Chondrocyte (in vitro differentiated cells): ENCODE results near the gene SLC34A2. TPM values are rescaled to one million over a fixed set of nuclear protein-coding genes. Genes with fewer than 3 reads are reported as not detected.

ENCODE experiments used
- DNase-seq: peaks from one replicate; pipeline ENCODE4 v3.0.0; 2021; ENCODE audit warnings: mixed read lengths, low spot score
- H3K27ac Mint-ChIP-seq: one replicate; pipeline ENCODE4 v1.8.0; 2021; ENCODE audit warnings: mild to moderate bottlenecking, moderate library complexity, mixed read lengths; ENCODE audit not compliant: unreplicated experiment
- H3K27me3 Mint-ChIP-seq: 2 replicates; pipeline ENCODE4 v1.8.0; 2021; ENCODE audit warnings: low read depth, mixed read lengths
- H3K36me3 Mint-ChIP-seq: 2 replicates; pipeline ENCODE4 v1.8.0; 2021; ENCODE audit warnings: low read depth, mixed read lengths
- H3K4me1 Mint-ChIP-seq: 2 replicates; pipeline ENCODE4 v1.8.0; 2021; ENCODE audit warnings: low read depth, mild to moderate bottlenecking, mixed read lengths
- H3K4me3 Mint-ChIP-seq: one replicate; pipeline ENCODE4 v1.8.0; 2021; ENCODE audit warnings: mild to moderate bottlenecking, moderate library complexity, mixed read lengths; ENCODE audit not compliant: unreplicated experiment
- H3K9me3 Mint-ChIP-seq: 2 replicates; pipeline ENCODE4 v1.8.0; 2021; ENCODE audit warnings: low read depth, mixed read lengths
- total RNA-seq: library from RNA; stranded (reverse); gene quantifications from 3 replicates; pipeline ENCODE4 v1.2.1, GENCODE V29; 2021
- TF ChIP-seq, protein P1 (sequence below): fragments of 200-600 bp; sonication (generic); IDR thresholded peaks from 2 replicates; pipeline ENCODE4 v1.5.0; 2021; ENCODE audit warnings: antibody characterized with exemption, mild to moderate bottlenecking, moderate library complexity

Gene SLC34A2
- total RNA-seq, 1 donor from 2014 or later = not detected

DNA sequence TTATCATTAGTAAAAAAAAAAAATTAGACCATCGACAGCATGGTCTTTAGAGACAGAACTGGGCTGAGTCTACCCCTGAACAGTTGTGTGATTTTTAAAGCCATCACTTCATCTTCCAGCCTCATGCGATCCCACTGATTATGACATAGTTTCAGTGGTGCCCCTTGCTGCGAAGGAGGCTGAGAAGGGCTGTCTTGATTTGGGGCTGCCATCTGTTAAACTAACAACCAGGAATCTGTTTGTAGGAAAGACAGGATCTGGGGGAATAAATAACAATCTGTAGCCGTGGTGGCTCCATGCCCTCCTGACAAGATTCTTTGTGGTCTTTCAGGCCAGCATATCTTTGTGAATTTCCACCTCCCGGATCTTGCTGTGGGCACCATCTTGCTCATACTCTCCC is 17.1 kb downstream of the SLC34A2 start:
- Mint-ChIP-seq H3K27ac (no peak overlapping the region), H3K36me3 (no peaks in the 10 kb centered on the region), H3K9me3 (no peaks in the 10 kb centered on the region), H3K4me1 (no peaks in the 10 kb centered on the region), H3K27me3 (peaks cover 24% of the 10 kb centered on the region), H3K4me3 (no peak overlapping the region)
- TF ChIP-seq, protein P1, sequence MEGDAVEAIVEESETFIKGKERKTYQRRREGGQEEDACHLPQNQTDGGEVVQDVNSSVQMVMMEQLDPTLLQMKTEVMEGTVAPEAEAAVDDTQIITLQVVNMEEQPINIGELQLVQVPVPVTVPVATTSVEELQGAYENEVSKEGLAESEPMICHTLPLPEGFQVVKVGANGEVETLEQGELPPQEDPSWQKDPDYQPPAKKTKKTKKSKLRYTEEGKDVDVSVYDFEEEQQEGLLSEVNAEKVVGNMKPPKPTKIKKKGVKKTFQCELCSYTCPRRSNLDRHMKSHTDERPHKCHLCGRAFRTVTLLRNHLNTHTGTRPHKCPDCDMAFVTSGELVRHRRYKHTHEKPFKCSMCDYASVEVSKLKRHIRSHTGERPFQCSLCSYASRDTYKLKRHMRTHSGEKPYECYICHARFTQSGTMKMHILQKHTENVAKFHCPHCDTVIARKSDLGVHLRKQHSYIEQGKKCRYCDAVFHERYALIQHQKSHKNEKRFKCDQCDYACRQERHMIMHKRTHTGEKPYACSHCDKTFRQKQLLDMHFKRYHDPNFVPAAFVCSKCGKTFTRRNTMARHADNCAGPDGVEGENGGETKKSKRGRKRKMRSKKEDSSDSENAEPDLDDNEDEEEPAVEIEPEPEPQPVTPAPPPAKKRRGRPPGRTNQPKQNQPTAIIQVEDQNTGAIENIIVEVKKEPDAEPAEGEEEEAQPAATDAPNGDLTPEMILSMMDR = no peak
- DNase-seq = no peak

DNA sequence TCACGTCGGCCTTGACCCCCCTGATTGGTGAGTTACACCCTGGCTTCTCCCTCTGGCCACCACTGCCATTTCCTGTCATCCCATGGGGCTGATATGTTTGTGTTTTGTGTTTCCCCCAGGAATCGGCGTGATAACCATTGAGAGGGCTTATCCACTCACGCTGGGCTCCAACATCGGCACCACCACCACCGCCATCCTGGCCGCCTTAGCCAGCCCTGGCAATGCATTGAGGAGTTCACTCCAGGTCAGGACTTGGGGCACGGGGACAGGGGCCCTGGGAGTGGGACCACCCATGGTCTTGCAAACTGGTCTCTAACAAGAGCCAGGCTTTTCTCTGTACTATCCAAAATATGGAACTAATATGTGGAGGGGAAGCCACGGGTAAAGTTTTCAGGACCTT is 18.7 kb downstream of the SLC34A2 start:
- Mint-ChIP-seq H3K27me3 (peaks cover 24% of the 10 kb centered on the region), H3K36me3 (no peaks in the 10 kb centered on the region)
- no peak for DNase-seq

DNA sequence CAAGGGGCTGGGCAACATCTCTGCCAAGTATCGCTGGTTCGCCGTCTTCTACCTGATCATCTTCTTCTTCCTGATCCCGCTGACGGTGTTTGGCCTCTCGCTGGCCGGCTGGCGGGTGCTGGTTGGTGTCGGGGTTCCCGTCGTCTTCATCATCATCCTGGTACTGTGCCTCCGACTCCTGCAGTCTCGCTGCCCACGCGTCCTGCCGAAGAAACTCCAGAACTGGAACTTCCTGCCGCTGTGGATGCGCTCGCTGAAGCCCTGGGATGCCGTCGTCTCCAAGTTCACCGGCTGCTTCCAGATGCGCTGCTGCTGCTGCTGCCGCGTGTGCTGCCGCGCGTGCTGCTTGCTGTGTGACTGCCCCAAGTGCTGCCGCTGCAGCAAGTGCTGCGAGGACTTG is 20.6 kb downstream of the SLC34A2 start:
- H3K27me3 Mint-ChIP-seq = peaks cover 11% of the 10 kb centered on the region
- TF ChIP-seq, protein P1 = no peak
- H3K4me1 Mint-ChIP-seq = no peaks in the 10 kb centered on the region
- H3K36me3 Mint-ChIP-seq = no peaks in the 10 kb centered on the region
- no peaks in the 10 kb centered on the region for H3K9me3 Mint-ChIP-seq
- H3K4me3 Mint-ChIP-seq = no peak overlapping the region
- no peak overlapping the region for H3K27ac Mint-ChIP-seq
- no peak for DNase-seq

More for the DNA sequence above, 18.7 kb downstream of the SLC34A2 start:
- Mint-ChIP-seq H3K4me3 (no peak overlapping the region), H3K9me3 (no peaks in the 10 kb centered on the region), H3K4me1 (no peaks in the 10 kb centered on the region), H3K27ac (no peak overlapping the region)
- TF ChIP-seq, protein P1 = no peak

DNA sequence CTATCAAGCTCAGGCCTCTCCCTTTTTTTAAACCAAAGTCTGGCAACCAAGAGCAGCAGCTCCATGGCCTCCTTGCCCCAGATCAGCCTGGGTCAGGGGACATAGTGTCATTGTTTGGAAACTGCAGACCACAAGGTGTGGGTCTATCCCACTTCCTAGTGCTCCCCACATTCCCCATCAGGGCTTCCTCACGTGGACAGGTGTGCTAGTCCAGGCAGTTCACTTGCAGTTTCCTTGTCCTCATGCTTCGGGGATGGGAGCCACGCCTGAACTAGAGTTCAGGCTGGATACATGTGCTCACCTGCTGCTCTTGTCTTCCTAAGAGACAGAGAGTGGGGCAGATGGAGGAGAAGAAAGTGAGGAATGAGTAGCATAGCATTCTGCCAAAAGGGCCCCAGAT is 21.5 kb downstream of the SLC34A2 start:
- H3K4me3 Mint-ChIP-seq = no peak overlapping the region
- H3K27ac Mint-ChIP-seq = no peak overlapping the region

DNA sequence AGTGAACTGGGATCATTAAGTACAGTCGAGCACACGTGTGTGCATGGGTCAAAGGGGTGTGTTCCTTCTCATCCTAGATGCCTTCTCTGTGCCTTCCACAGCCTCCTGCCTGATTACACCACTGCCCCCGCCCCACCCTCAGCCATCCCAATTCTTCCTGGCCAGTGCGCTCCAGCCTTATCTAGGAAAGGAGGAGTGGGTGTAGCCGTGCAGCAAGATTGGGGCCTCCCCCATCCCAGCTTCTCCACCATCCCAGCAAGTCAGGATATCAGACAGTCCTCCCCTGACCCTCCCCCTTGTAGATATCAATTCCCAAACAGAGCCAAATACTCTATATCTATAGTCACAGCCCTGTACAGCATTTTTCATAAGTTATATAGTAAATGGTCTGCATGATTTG is 22.3 kb downstream of the SLC34A2 start:
- Mint-ChIP-seq H3K9me3 (no peaks in the 10 kb centered on the region), H3K27ac (no peak overlapping the region), H3K4me3 (no peak overlapping the region), H3K4me1 (no peaks in the 10 kb centered on the region), H3K27me3 (peaks cover 8% of the 10 kb centered on the region), H3K36me3 (no peaks in the 10 kb centered on the region)
- no peak for DNase-seq
- TF ChIP-seq, protein P1 = no peak

More for the DNA sequence above, 21.5 kb downstream of the SLC34A2 start:
- no peaks in the 10 kb centered on the region for H3K36me3 Mint-ChIP-seq
- H3K9me3 Mint-ChIP-seq = no peaks in the 10 kb centered on the region
- TF ChIP-seq, protein P1 = no peak
- H3K4me1 Mint-ChIP-seq = no peaks in the 10 kb centered on the region
- no peak for DNase-seq
- H3K27me3 Mint-ChIP-seq = peaks cover 8% of the 10 kb centered on the region
